ENCODE data around the gene AGPAT3.

AGPAT3 gene

GRCh38 chr21:43957128-43957571 is 92.1 kb downstream of the AGPAT3 start:
- Histone ChIP-seq H3K4me3 (ENCODE audit: low read depth in 1 of 5, low read length in 5 of 5) (no peak overlapping the region), H3K36me3 (ENCODE audit: control insufficient read depth in 5 of 5, insufficient read depth in 5 of 5, low read length in 5 of 5) (peaks cover 6 to 35% (median 25%) of the 10 kb centered on the region in 5 donors), H3K9me3 (ENCODE audit: control insufficient read depth in 5 of 5, low read length in 5 of 5) (peaks cover 0 to 5% (median 0%) of the 10 kb centered on the region in 5 donors), H3K9ac (ENCODE audit: low read length in 5 of 5) (no peak overlapping the region), H3K27me3 (ENCODE audit: control insufficient read depth in 5 of 5, insufficient read depth in 4 of 5, low read length in 5 of 5) (peaks cover 0 to 6% (median 0%) of the 10 kb centered on the region in 5 donors), H3K4me1 (ENCODE audit: control insufficient read depth in 5 of 5, insufficient read depth in 5 of 5, low read length in 5 of 5) (peaks cover 0 to 9% (median 7%) of the 10 kb centered on the region in 5 donors), H3K27ac (ENCODE audit: low read depth, low read length) (no peak overlapping the region)

- no peak overlapping the region for H3K27ac ChIP-seq (ENCODE audit: low read depth, low read length)
- peaks cover 0 to 5% (median 0%) of the 10 kb centered on the region in 5 donors for H3K9me3 ChIP-seq (ENCODE audit: control insufficient read depth in 5 of 5, low read length in 5 of 5)
- peaks cover 0 to 9% (median 7%) of the 10 kb centered on the region in 5 donors for H3K4me1 ChIP-seq (ENCODE audit: control insufficient read depth in 5 of 5, insufficient read depth in 5 of 5, low read length in 5 of 5)
- no peak overlapping the region for H3K4me3 ChIP-seq (ENCODE audit: low read depth in 1 of 5, low read length in 5 of 5)
- peaks cover 6 to 35% (median 28%) of the 10 kb centered on the region in 5 donors for H3K36me3 ChIP-seq (ENCODE audit: control insufficient read depth in 5 of 5, insufficient read depth in 5 of 5, low read length in 5 of 5)
- H3K9ac ChIP-seq (ENCODE audit: low read length in 5 of 5): no peak overlapping the region
- peaks cover 0 to 6% (median 0%) of the 10 kb centered on the region in 5 donors for H3K27me3 ChIP-seq (ENCODE audit: control insufficient read depth in 5 of 5, insufficient read depth in 4 of 5, low read length in 5 of 5)
Measured at GRCh38 chr21:43957611-43958362, 92.8 kb downstream of the AGPAT3 start.

GRCh38 chr21:43958364-43959158 is 93.5 kb downstream of the AGPAT3 start:
- H3K36me3 ChIP-seq (ENCODE audit: control insufficient read depth in 5 of 5, insufficient read depth in 5 of 5, low read length in 5 of 5): peaks cover 6 to 39% (median 28%) of the 10 kb centered on the region in 5 donors
- H3K9ac ChIP-seq (ENCODE audit: low read length in 5 of 5): no peak overlapping the region
- H3K9me3 ChIP-seq (ENCODE audit: control insufficient read depth in 5 of 5, low read length in 5 of 5): peaks cover 0 to 5% (median 0%) of the 10 kb centered on the region in 5 donors
- H3K27ac ChIP-seq (ENCODE audit: low read depth, low read length): no peak overlapping the region
- peaks cover 0 to 6% (median 0%) of the 10 kb centered on the region in 5 donors for H3K27me3 ChIP-seq (ENCODE audit: control insufficient read depth in 5 of 5, insufficient read depth in 4 of 5, low read length in 5 of 5)
- no peak overlapping the region for H3K4me3 ChIP-seq (ENCODE audit: low read depth in 1 of 5, low read length in 5 of 5)
- peaks cover 0 to 9% (median 7%) of the 10 kb centered on the region in 5 donors for H3K4me1 ChIP-seq (ENCODE audit: control insufficient read depth in 5 of 5, insufficient read depth in 5 of 5, low read length in 5 of 5)

- Histone ChIP-seq H3K4me3 (ENCODE audit: low read depth in 1 of 5, low read length in 5 of 5) (no peak overlapping the region), H3K27ac (ENCODE audit: low read depth, low read length) (no peak overlapping the region), H3K36me3 (ENCODE audit: control insufficient read depth in 5 of 5, insufficient read depth in 5 of 5, low read length in 5 of 5) (peaks cover 6 to 39% (median 28%) of the 10 kb centered on the region in 5 donors), H3K9me3 (ENCODE audit: control insufficient read depth in 5 of 5, low read length in 5 of 5) (peaks cover 0 to 5% (median 0%) of the 10 kb centered on the region in 5 donors), H3K4me1 (ENCODE audit: control insufficient read depth in 5 of 5, insufficient read depth in 5 of 5, low read length in 5 of 5) (peaks cover 0 to 9% (median 7%) of the 10 kb centered on the region in 5 donors), H3K9ac (ENCODE audit: low read length in 5 of 5) (no peak overlapping the region), H3K27me3 (ENCODE audit: control insufficient read depth in 5 of 5, insufficient read depth in 4 of 5, low read length in 5 of 5) (peaks cover 0 to 6% (median 0%) of the 10 kb centered on the region in 5 donors)
Measured at GRCh38 chr21:43959231-43960116, 94.5 kb downstream of the AGPAT3 start.

- H3K27ac ChIP-seq (ENCODE audit: low read depth, low read length): no peak overlapping the region
- peaks cover 0 to 5% (median 0%) of the 10 kb centered on the region in 5 donors for H3K9me3 ChIP-seq (ENCODE audit: control insufficient read depth in 5 of 5, low read length in 5 of 5)
- peaks cover 0 to 6% (median 0%) of the 10 kb centered on the region in 5 donors for H3K27me3 ChIP-seq (ENCODE audit: control insufficient read depth in 5 of 5, insufficient read depth in 4 of 5, low read length in 5 of 5)
- peaks cover 6 to 47% (median 32%) of the 10 kb centered on the region in 5 donors for H3K36me3 ChIP-seq (ENCODE audit: control insufficient read depth in 5 of 5, insufficient read depth in 5 of 5, low read length in 5 of 5)
- H3K4me3 ChIP-seq (ENCODE audit: low read depth in 1 of 5, low read length in 5 of 5): peak overlapping the region in 1 of 5 donors; percentile 17
- H3K4me1 ChIP-seq (ENCODE audit: control insufficient read depth in 5 of 5, insufficient read depth in 5 of 5, low read length in 5 of 5): peaks cover 0 to 7% (median 5%) of the 10 kb centered on the region in 5 donors
- H3K9ac ChIP-seq (ENCODE audit: low read length in 5 of 5): peak overlapping the region in 1 of 5 donors; percentile 100
Measured at GRCh38 chr21:43961382-43961909, 96.4 kb downstream of the AGPAT3 start.

- peaks cover 6 to 70% (median 49%) of the 10 kb centered on the region in 5 donors for H3K36me3 ChIP-seq (ENCODE audit: control insufficient read depth in 5 of 5, insufficient read depth in 5 of 5, low read length in 5 of 5)
- no peak overlapping the region for H3K27ac ChIP-seq (ENCODE audit: low read depth, low read length)
- H3K4me1 ChIP-seq (ENCODE audit: control insufficient read depth in 5 of 5, insufficient read depth in 5 of 5, low read length in 5 of 5): peaks cover 0 to 6% (median 0%) of the 10 kb centered on the region in 5 donors
- no peak overlapping the region for H3K4me3 ChIP-seq (ENCODE audit: low read depth in 1 of 5, low read length in 5 of 5)
- H3K9ac ChIP-seq (ENCODE audit: low read length in 5 of 5): no peak overlapping the region
- peaks cover 0 to 5% (median 0%) of the 10 kb centered on the region in 5 donors for H3K9me3 ChIP-seq (ENCODE audit: control insufficient read depth in 5 of 5, low read length in 5 of 5)
- peaks cover 0 to 5% (median 0%) of the 10 kb centered on the region in 5 donors for H3K27me3 ChIP-seq (ENCODE audit: control insufficient read depth in 5 of 5, insufficient read depth in 4 of 5, low read length in 5 of 5)
Measured at GRCh38 chr21:43965911-43966585, 101.0 kb downstream of the AGPAT3 start.

GRCh38 chr21:43966946-43967512 is 102.0 kb downstream of the AGPAT3 start:
- Histone ChIP-seq H3K4me1 (ENCODE audit: control insufficient read depth in 5 of 5, insufficient read depth in 5 of 5, low read length in 5 of 5) (no peaks in the 10 kb centered on the region), H3K36me3 (ENCODE audit: control insufficient read depth in 5 of 5, insufficient read depth in 5 of 5, low read length in 5 of 5) (peaks cover 0 to 72% (median 52%) of the 10 kb centered on the region in 5 donors), H3K27me3 (ENCODE audit: control insufficient read depth in 5 of 5, insufficient read depth in 4 of 5, low read length in 5 of 5) (no peaks in the 10 kb centered on the region), H3K27ac (ENCODE audit: low read depth, low read length) (no peak overlapping the region), H3K9ac (ENCODE audit: low read length in 5 of 5) (no peak overlapping the region), H3K9me3 (ENCODE audit: control insufficient read depth in 5 of 5, low read length in 5 of 5) (no peaks in the 10 kb centered on the region), H3K4me3 (ENCODE audit: low read depth in 1 of 5, low read length in 5 of 5) (no peak overlapping the region)

- no peaks in the 10 kb centered on the region for H3K27me3 ChIP-seq (ENCODE audit: control insufficient read depth in 5 of 5, insufficient read depth in 4 of 5, low read length in 5 of 5)
- no peak overlapping the region for H3K27ac ChIP-seq (ENCODE audit: low read depth, low read length)
- H3K4me3 ChIP-seq (ENCODE audit: low read depth in 1 of 5, low read length in 5 of 5): no peak overlapping the region
- H3K4me1 ChIP-seq (ENCODE audit: control insufficient read depth in 5 of 5, insufficient read depth in 5 of 5, low read length in 5 of 5): no peaks in the 10 kb centered on the region
- no peaks in the 10 kb centered on the region for H3K9me3 ChIP-seq (ENCODE audit: control insufficient read depth in 5 of 5, low read length in 5 of 5)
- H3K36me3 ChIP-seq (ENCODE audit: control insufficient read depth in 5 of 5, insufficient read depth in 5 of 5, low read length in 5 of 5): peaks cover 0 to 81% (median 57%) of the 10 kb centered on the region in 5 donors
- H3K9ac ChIP-seq (ENCODE audit: low read length in 5 of 5): no peak overlapping the region
Measured at GRCh38 chr21:43967981-43968380, 103.0 kb downstream of the AGPAT3 start.

All from subcutaneous abdominal adipose tissue (tissue), 5 donors.